Measurements from ENCODE around the gene DDX20. TPM values are rescaled to one million over a fixed set of nuclear protein-coding genes. Genes with fewer than 3 reads are reported as not detected.

Gene DDX20, protein sequence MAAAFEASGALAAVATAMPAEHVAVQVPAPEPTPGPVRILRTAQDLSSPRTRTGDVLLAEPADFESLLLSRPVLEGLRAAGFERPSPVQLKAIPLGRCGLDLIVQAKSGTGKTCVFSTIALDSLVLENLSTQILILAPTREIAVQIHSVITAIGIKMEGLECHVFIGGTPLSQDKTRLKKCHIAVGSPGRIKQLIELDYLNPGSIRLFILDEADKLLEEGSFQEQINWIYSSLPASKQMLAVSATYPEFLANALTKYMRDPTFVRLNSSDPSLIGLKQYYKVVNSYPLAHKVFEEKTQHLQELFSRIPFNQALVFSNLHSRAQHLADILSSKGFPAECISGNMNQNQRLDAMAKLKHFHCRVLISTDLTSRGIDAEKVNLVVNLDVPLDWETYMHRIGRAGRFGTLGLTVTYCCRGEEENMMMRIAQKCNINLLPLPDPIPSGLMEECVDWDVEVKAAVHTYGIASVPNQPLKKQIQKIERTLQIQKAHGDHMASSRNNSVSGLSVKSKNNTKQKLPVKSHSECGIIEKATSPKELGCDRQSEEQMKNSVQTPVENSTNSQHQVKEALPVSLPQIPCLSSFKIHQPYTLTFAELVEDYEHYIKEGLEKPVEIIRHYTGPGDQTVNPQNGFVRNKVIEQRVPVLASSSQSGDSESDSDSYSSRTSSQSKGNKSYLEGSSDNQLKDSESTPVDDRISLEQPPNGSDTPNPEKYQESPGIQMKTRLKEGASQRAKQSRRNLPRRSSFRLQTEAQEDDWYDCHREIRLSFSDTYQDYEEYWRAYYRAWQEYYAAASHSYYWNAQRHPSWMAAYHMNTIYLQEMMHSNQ
- 13.2 and 18.1 TPM in 2 replicates for total RNA-seq (ENCODE audit: low replicate concordance)
- long read RNA-seq, full-length matches to known transcripts: 52 of 63 reads
- long read RNA-seq, partial matches to known transcripts: 5 of 63 reads
- long read RNA-seq, other reads (novel, unspliced or antisense): 6 of 63 reads

- DNase-seq (ENCODE audit: extremely low spot score, unreplicated experiment): peak; percentile 94
- Mint-ChIP-seq H3K27ac (peak within 1 kb of the TSS; percentile 99), H3K27me3 (peaks cover 7% of the 10 kb centered on the region), H3K36me3 (peaks cover 5% of the 10 kb centered on the region), H3K4me1 (ENCODE audit: unreplicated experiment) (peaks cover 16% of the 10 kb centered on the region), H3K9me3 (no peaks in the 10 kb centered on the region), H3K4me3 (peak within 1 kb of the TSS; percentile 99)
- TF ChIP-seq, protein P1, sequence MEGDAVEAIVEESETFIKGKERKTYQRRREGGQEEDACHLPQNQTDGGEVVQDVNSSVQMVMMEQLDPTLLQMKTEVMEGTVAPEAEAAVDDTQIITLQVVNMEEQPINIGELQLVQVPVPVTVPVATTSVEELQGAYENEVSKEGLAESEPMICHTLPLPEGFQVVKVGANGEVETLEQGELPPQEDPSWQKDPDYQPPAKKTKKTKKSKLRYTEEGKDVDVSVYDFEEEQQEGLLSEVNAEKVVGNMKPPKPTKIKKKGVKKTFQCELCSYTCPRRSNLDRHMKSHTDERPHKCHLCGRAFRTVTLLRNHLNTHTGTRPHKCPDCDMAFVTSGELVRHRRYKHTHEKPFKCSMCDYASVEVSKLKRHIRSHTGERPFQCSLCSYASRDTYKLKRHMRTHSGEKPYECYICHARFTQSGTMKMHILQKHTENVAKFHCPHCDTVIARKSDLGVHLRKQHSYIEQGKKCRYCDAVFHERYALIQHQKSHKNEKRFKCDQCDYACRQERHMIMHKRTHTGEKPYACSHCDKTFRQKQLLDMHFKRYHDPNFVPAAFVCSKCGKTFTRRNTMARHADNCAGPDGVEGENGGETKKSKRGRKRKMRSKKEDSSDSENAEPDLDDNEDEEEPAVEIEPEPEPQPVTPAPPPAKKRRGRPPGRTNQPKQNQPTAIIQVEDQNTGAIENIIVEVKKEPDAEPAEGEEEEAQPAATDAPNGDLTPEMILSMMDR (conservative IDR thresholded peaks at IDR 0.05): peak; percentile 90
Observed at GRCh38 chr1:111755331-111756123, at the start of gene DDX20. TSS of gene DDX20 (plus strand) at chr1:111755901. CDS start at chr1:111755925, 24 bp downstream.

GRCh38 chr1:111706921-111707320 lies 48.8 kb upstream of the DDX20 start:
- Mint-ChIP-seq H3K9me3 (no peaks in the 10 kb centered on the region), H3K4me1 (ENCODE audit: unreplicated experiment) (no peaks in the 10 kb centered on the region), H3K4me3 (no peak overlapping the region), H3K27me3 (no peaks in the 10 kb centered on the region), H3K36me3 (peaks cover 9% of the 10 kb centered on the region), H3K27ac (no peak overlapping the region)
- no peak for DNase-seq (ENCODE audit: extremely low spot score, unreplicated experiment)
- TF ChIP-seq, protein P1 (conservative IDR thresholded peaks at IDR 0.05): no peak

- no peak overlapping the region for H3K27ac Mint-ChIP-seq
- H3K27me3 Mint-ChIP-seq: no peaks in the 10 kb centered on the region
- H3K4me1 Mint-ChIP-seq (ENCODE audit: unreplicated experiment): no peaks in the 10 kb centered on the region
Observed at GRCh38 chr1:111707906-111708305, 47.8 kb upstream of the DDX20 start.

DNA sequence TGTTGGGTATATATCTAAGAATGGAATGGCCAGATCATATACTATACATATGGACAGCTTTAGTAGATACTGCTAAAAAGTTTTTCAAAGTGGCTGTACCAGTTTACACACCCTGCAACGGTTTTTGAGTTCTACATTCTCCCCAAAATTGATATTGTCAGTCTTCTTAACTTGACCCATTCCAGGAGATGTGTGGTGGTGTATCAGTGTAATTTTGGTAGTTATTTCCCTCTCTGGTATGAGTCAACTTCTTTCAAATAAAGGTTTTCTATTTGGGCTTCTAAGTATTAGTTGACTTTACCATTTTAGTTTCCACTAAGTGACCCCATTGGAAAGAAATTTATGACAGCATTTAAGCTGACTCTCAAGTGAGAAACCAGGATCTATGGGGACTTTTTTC lies 45.7 kb upstream of the DDX20 start:
- Mint-ChIP-seq H3K4me3 (no peak overlapping the region), H3K9me3 (no peaks in the 10 kb centered on the region), H3K4me1 (ENCODE audit: unreplicated experiment) (no peaks in the 10 kb centered on the region), H3K27me3 (no peaks in the 10 kb centered on the region), H3K27ac (no peak overlapping the region), H3K36me3 (peaks cover 5% of the 10 kb centered on the region)
- DNase-seq (ENCODE audit: extremely low spot score, unreplicated experiment): no peak
- TF ChIP-seq, protein P1 (conservative IDR thresholded peaks at IDR 0.05): no peak

More at GRCh38 chr1:111707906-111708305, 47.8 kb upstream of the DDX20 start:
- TF ChIP-seq, protein P1 (conservative IDR thresholded peaks at IDR 0.05): no peak
- no peaks in the 10 kb centered on the region for H3K9me3 Mint-ChIP-seq
- no peak overlapping the region for H3K4me3 Mint-ChIP-seq
- peaks cover 9% of the 10 kb centered on the region for H3K36me3 Mint-ChIP-seq
- no peak for DNase-seq (ENCODE audit: extremely low spot score, unreplicated experiment)

GRCh38 chr1:111716333-111716732 lies 39.4 kb upstream of the DDX20 start:
- TF ChIP-seq, protein P1 (conservative IDR thresholded peaks at IDR 0.05): no peak
- H3K36me3 Mint-ChIP-seq: peaks cover 4% of the 10 kb centered on the region
- H3K27me3 Mint-ChIP-seq: no peaks in the 10 kb centered on the region
- no peak overlapping the region for H3K4me3 Mint-ChIP-seq
- no peaks in the 10 kb centered on the region for H3K4me1 Mint-ChIP-seq (ENCODE audit: unreplicated experiment)
- no peak for DNase-seq (ENCODE audit: extremely low spot score, unreplicated experiment)
- no peak overlapping the region for H3K27ac Mint-ChIP-seq
- no peaks in the 10 kb centered on the region for H3K9me3 Mint-ChIP-seq
